Measurements from ENCODE around the gene CYP2B6.
"Not testable (repeated sequence)": the region's sequence is repeated elsewhere in the genome, so short reads cannot be mapped to it uniquely, and the experiment has no call there.

Gene CYP2B6

GRCh38 chr19:40981591-40981990, 9.5 kb upstream of the CYP2B6 start:
- DNase-seq, result no peak

- DNase-seq, result no peak
Measured at GRCh38 chr19:40982594-40983101, 8.4 kb upstream of the CYP2B6 start.

- no peak for DNase-seq
Measured at GRCh38 chr19:40989453-40989852, 1.6 kb upstream of the CYP2B6 start.

GRCh38 chr19:40995355-40995754, 4.3 kb downstream of the CYP2B6 start:
- no peak for DNase-seq

- DNase-seq, result not testable (repeated sequence)
Measured at GRCh38 chr19:40999018-40999417, 7.9 kb downstream of the CYP2B6 start.

GRCh38 chr19:41000310-41000737, 9.2 kb downstream of the CYP2B6 start:
- DNase-seq, result peak; percentile 15

GRCh38 chr19:41001243-41001971, 10.3 kb downstream of the CYP2B6 start:
- peak; percentile 6 for DNase-seq

- not testable (repeated sequence) for DNase-seq
Measured at GRCh38 chr19:41003656-41004055, 12.6 kb downstream of the CYP2B6 start.

GRCh38 chr19:41009700-41010235, 18.7 kb downstream of the CYP2B6 start:
- no peak for DNase-seq

- DNase-seq, result no peak
Measured at GRCh38 chr19:41013359-41013758, 22.3 kb downstream of the CYP2B6 start.

- no peak for DNase-seq
Measured at GRCh38 chr19:41014643-41015042, 23.6 kb downstream of the CYP2B6 start.

GRCh38 chr19:41016488-41017071, 25.5 kb downstream of the CYP2B6 start:
- DNase-seq, result no peak

GRCh38 chr19:41018736-41019290, 27.7 kb downstream of the CYP2B6 start:
- no peak for DNase-seq

- no peak for DNase-seq
Measured at GRCh38 chr19:41019346-41019745, 28.3 kb downstream of the CYP2B6 start.

GRCh38 chr19:41023193-41023592, 32.1 kb downstream of the CYP2B6 start:
- no peak for DNase-seq

- no peak for DNase-seq
Measured at GRCh38 chr19:41025411-41025810, 34.3 kb downstream of the CYP2B6 start.

GRCh38 chr19:41025871-41026270, 34.8 kb downstream of the CYP2B6 start:
- DNase-seq, result no peak

GRCh38 chr19:41027273-41027967, 36.3 kb downstream of the CYP2B6 start:
- no peak for DNase-seq

GRCh38 chr19:41029524-41030432, 38.7 kb downstream of the CYP2B6 start:
- DNase-seq, result no peak

GRCh38 chr19:41030651-41031050, 39.6 kb downstream of the CYP2B6 start:
- DNase-seq, result no peak

GRCh38 chr19:41031916-41032315, 40.8 kb downstream of the CYP2B6 start:
- DNase-seq, result no peak

- not testable (repeated sequence) for DNase-seq
Measured at GRCh38 chr19:41033324-41033723, 42.2 kb downstream of the CYP2B6 start.
